Stimulated activated CD4-positive, alpha-beta T cell treated with anti-CD3 and anti-CD28 coated beads, TNF-alpha, amount 100 ng/mL, for 4 hours (primary cell): ENCODE measurements around the gene RETREG1.
"Not testable (repeated sequence)": the region's sequence is repeated elsewhere in the genome, so short reads cannot be mapped to it uniquely, and the experiment has no call there.

ENCODE experiments used
- DNase-seq, 3 experiments: peaks; one replicate each; pipeline ENCODE4 v3.0.0-alpha.2; 2020; ENCODE audit warnings: low read depth in 3 of 3

RETREG1 gene

DNA sequence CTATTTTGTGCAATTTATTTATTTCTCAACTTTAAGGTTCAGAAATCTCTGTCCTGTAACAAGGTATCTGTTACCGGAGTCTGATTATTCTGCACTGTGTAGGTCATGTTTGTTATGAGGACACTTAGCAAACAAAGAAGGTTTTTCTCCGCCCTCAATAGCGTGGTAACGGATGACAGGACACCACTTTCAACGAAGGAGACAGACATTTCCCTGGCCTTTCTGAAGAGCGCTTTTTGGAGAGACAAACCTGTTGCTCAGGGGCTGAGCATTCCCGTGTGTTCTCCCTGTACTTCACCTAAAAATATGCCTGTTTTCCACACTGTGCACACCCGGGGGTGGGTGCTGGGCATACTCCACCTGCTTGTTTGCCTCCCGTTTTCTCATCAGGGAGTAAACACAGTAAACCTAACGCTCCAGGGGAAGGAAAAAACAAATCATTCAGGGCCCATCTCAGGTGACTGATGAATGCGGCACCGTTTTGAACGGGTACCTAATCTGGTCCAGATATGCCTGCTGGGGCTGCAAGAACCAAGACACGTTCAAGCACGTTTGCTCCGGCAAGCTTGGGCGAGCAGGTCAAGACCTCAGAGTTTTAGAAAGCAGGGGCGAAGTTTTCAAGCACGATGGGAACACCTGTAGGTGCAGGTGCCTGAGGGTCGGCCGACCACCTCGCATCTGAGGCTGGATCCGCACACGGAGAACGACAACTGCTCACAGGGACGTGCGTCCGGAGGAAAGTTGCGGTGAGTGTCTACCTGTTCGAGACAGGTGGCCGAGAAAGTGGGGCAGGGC, 859 bp downstream of the RETREG1 start:
- no peak for DNase-seq

GRCh38 chr5:16612007-16612406, 4.8 kb downstream of the RETREG1 start:
- no peak for DNase-seq

DNA sequence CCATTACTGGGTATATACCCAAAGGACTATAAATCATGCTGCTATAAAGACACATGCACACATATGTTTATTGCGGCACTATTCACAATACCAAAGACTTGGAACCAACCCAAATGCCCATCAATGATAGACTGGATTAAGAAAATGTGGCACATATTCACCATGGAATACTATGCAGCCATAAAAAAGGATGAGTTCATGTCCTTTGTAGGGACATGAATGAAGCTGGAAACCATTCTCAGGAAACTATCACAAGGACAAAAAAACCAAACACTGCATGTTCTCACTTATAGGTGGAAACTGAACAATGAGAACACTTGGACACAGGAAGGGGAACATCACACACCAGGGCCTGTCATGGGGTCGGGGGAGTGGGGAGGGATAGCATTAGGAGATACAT, 5.9 kb downstream of the RETREG1 start:
- not testable (repeated sequence) for DNase-seq

GRCh38 chr5:16609412-16609811, 7.4 kb downstream of the RETREG1 start:
- DNase-seq, result no peak

GRCh38 chr5:16606628-16607027, 10.2 kb downstream of the RETREG1 start:
- no peak for DNase-seq

DNA sequence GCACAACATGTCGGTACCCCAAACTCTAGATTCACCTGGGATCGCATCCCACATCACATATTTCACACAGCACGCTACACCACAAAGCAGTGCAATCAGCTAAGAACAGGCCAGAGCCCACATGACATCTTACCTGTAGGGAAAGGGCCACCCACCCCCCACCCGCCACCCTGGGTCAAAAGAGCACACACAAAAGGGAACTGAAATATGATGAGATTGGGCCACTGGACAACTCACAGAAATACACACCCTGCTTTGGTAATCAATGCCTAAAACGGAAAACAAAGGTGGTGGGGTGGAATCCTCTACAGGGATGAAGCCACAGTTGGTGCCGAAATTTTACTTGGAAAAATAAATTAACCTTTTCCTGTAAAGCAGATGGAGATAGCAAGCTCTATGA, 13.1 kb downstream of the RETREG1 start:
- no peak for DNase-seq

GRCh38 chr5:16603295-16603694, 13.5 kb downstream of the RETREG1 start:
- no peak for DNase-seq

DNA sequence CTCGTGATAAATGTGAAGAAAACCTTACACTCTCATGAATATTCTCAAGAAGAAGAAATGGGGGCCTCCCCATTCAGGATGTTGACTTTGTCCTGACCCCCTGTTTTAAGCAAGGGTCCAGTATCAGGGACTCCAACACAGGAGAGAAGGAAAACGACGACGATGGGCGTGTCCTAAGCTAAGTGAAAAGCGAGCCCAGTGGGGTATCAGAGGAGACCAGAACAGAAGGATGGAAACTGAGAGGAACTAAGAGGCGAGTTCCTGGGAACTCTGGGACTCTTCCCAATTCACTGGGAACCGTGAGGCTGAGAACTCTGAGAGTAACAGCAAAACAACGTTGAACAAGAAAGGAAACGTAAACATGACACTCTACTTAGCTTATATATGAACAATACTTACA, 14.6 kb downstream of the RETREG1 start:
- DNase-seq, result no peak

GRCh38 chr5:16600946-16601345, 15.9 kb downstream of the RETREG1 start:
- no peak for DNase-seq

DNA sequence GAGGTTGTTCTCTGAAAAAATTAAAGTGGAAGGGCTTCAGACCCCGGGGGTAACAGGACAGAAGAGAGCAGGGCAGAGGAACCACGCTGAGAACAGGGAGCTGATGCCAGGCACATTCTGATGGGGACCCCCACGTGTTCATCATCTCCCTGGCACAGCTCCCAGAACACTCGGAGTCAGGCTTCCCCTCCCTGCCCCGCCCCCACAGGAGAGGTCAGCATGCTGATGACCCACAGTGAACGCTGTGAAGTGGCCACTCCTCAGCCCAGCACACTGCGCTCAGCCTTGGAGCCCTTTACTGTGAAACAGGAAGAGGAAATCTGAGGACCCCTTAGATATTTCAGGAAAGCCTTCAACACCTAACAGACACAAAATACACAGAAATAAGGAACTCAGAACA, 16.4 kb downstream of the RETREG1 start:
- DNase-seq, result no peak

GRCh38 chr5:16597946-16598694, 18.7 kb downstream of the RETREG1 start:
- DNase-seq, result no peak

DNA sequence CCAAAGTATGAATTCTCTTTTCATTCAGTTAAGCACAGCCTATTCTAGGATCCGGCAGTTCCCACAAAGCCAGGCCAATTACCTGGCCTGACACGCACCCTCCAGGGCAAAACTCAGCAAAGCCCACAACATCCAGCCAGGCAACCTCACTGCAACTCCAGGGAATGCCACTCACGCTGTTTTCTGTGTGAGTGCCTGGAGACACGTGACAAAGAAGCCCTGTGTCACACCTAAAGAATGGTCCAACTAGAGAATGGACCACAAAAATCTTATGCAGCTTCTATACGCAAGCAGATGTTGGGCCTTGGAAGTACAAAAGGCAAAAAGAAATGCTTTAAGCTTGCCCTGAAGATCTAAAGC, 20.2 kb downstream of the RETREG1 start:
- no peak for DNase-seq

DNA sequence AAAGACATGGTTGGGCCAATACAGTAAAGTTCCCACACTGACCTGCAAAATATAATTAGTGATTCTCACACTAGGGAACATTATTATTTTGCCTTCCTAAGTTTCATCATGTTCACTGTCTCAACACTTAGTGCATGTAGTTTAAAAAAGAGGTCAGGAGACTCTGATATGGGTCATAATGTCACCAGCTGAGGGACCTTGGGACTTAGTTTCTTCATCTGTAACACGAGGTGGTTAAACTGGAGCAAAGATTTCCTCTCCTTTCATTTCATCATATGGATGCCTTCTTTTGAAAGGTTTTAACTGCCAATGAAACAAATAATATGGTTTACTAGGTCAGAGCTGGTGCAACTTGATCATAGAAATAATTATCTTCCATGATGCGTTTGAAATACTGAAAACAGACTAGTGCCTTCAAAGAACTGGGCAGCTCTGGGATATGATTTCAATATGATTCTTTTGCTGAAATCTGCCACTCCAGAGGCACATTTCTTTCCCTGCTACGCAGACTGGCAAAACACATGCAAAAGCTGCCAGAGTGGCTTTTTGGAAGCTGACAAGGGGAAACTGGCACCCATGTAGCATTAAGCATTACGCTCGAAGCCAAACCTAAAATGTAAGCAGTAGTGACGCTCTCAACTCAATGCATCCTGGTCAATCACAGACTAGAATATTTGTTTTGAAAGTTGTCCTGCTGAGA, 20.8 kb downstream of the RETREG1 start:
- DNase-seq, result no peak

GRCh38 chr5:16593628-16594027, 23.2 kb downstream of the RETREG1 start:
- DNase-seq, result no peak

GRCh38 chr5:16593013-16593412, 23.8 kb downstream of the RETREG1 start:
- DNase-seq, result no peak

GRCh38 chr5:16592255-16592654, 24.5 kb downstream of the RETREG1 start:
- DNase-seq, result no peak

DNA sequence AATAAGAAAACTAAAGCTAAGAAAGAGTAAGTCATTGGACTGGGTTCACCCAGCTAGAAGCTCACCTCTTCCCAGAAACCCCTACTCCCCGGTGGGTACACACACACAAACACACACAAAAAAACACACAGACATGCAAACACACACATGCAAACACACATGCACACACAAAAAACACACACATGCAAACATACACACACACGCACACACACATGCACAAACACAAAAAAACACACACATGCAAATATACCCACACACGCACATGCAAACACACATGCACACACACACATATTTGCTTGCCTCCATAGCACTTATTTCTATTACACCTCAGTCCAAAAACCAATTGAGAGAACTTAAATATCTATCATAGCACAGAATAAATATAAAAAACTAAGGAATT, 26.1 kb downstream of the RETREG1 start:
- no peak for DNase-seq

GRCh38 chr5:16589658-16590057, 27.1 kb downstream of the RETREG1 start:
- DNase-seq, result no peak

DNA sequence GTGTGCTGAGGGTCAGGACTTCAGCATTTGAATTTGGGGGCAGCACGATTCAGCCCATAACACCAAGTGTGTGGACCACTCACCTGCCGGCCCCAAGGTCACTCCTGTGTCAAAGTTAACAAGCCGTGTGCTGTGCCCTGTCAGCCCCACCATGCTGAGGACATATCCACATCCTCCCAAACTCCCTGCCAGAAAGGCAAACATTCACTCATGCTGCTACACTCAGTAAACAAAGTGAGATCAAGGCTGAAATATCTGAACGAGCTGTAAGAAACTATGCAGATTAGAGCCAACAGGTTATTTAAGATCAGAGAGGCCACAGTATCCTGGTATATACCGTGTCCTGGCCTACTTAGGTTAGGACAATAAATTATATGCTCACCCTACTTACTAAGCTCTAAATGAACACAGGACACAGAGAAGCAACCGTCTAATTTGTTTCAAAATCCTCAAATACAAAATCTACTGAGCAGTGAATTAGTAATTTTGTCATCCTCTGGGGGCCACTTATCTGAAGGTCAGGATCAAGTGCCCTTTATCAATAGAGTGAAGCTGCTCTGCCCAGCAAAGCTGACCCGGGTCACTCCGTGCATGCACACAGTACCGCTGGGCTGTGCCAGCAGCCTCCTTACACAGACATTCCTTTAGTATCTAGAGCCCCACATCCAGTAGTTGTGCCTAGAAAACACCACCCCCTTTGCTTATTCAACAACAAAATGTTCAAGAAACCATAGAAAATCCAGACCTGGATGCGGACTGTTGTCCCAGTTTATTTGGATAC, 28.2 kb downstream of the RETREG1 start:
- no peak for DNase-seq

DNA sequence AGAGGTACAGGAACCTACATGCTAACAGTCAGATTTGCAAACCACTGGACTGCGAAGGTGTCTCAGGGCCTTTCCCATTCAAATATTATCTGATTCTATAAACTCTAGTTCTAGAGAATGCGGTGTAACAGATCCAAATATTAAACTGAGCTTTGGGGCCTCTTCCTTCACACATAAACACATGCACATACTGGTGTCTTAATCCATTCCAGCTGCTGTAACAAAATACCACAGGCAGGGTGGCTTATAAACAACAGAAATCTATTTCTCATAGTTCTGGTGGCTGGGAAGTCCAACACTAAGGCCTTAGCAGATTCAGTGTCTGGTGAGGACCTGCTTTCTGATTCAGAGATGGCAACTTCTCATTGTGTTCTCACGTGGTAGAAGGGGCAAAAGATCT, 30.2 kb downstream of the RETREG1 start:
- DNase-seq, result no peak

- no peak for DNase-seq
Observed at GRCh38 chr5:16585041-16585667, 31.6 kb downstream of the RETREG1 start.

DNA sequence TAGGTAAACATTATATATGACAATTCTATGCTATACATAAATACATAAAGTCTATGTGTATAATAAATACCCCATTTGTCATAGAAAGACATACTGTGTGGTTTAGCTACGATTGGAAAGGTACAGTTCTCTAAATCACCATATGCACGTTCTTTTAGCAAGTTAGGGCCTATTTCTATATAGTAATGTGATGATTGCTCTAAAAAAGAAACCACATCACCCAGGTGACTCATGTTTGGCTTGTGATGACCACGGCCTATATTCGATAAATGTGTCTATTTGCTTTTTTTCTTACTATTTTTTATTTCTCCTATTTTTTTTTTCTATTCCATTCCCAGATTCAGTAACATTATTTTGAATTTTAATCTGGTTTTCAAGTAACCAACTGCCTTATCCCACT, 34.7 kb downstream of the RETREG1 start:
- DNase-seq, result no peak
